Measurements from ENCODE around the gene LCP1.

GRCh38 chr13:46086985-46087384 is 95.0 kb downstream of the LCP1 start:
- TF ChIP-seq POLR2A (IDR thresholded peaks at IDR 0.05; ENCODE audit: low read length) (no peak), GATA1 (IDR thresholded peaks at IDR 0.05; ENCODE audit: low read depth, low read length) (no peak)

Data from erythroblast (primary cell).